Neural cell (in vitro differentiated cells): ENCODE results near the gene EPN1. TPM values are rescaled to one million over a fixed set of nuclear protein-coding genes. Genes with fewer than 3 reads are reported as not detected.
A peak's percentile ranks its signal among the peaks of the same experiment; 100 is the strongest.

Experiments
- H2AFZ ChIP-seq: fragments of 200-600, 300-800 bp; sonication (generic), shearing (Covaris generic); 2 replicates; pipeline ENCODE4 v1.6.0; 2014; ENCODE audit warnings: low read depth, mild to moderate bottlenecking, antibody characterized with exemption, low read length, moderate library complexity
- H3F3A ChIP-seq: fragments of 200-600 bp; shearing (Covaris generic); 2 replicates; pipeline ENCODE4 v1.6.1; 2016; ENCODE audit warnings: mild to moderate bottlenecking, moderate library complexity, mixed read lengths, antibody characterized with exemption, low read length; ENCODE audit not compliant: insufficient read depth, poor library complexity, severe bottlenecking
- H3K27ac ChIP-seq: fragments of 200-600, 300-800 bp; sonication (generic), shearing (Covaris generic); 2 replicates; pipeline ENCODE4 v1.5.1; 2014; ENCODE audit warnings: mild to moderate bottlenecking, low read length, moderate library complexity
- H3K27me3 ChIP-seq: fragments of 300-800, 200-600 bp; sonication (generic), shearing (Covaris generic); 2 replicates; pipeline ENCODE4 v1.6.0; 2014; ENCODE audit warnings: mild to moderate bottlenecking, low read depth, low read length, moderate library complexity; ENCODE audit not compliant: insufficient read depth
- H3K36me3 ChIP-seq: fragments of 300-800, 200-600 bp; sonication (generic), shearing (Covaris generic); 2 replicates; pipeline ENCODE4 v1.5.1; 2014; ENCODE audit warnings: mild to moderate bottlenecking, antibody characterized with exemption, low read length, moderate library complexity; ENCODE audit not compliant: insufficient read depth
- H3K4me2 ChIP-seq: fragments of 300-800, 200-600 bp; sonication (generic), shearing (Covaris generic); 2 replicates; pipeline ENCODE4 v1.6.0; 2014; ENCODE audit warnings: mild to moderate bottlenecking, low read length
- H3K4me3 ChIP-seq: fragments of 300-800, 200-600 bp; sonication (generic), shearing (Covaris generic); 2 replicates; pipeline ENCODE4 v1.5.1; 2014; ENCODE audit warnings: mild to moderate bottlenecking, low read length, moderate library complexity
- H3K79me2 ChIP-seq: fragments of 200-600 bp; shearing (Covaris generic); replicated peaks from 2 replicates; pipeline ENCODE4 v1.6.0; 2014; ENCODE audit warnings: mild to moderate bottlenecking, low read length, moderate library complexity; ENCODE audit not compliant: insufficient read depth
- H3K9ac ChIP-seq: fragments of 300-800, 200-600 bp; sonication (generic), shearing (Covaris generic); 2 replicates; pipeline ENCODE4 v1.6.1; 2016; ENCODE audit warnings: mild to moderate bottlenecking, low read length, mixed read lengths
- H3K9me2 ChIP-seq: fragments of 200-600 bp; shearing (Covaris generic); 2 replicates; pipeline ENCODE4 v1.6.1; 2016; ENCODE audit warnings: mild to moderate bottlenecking, low read length, mixed read lengths; ENCODE audit not compliant: insufficient read depth
- H3K9me3 ChIP-seq: fragments of 200-600, 300-800 bp; sonication (generic), shearing (Covaris generic); 2 replicates; pipeline ENCODE4 v1.6.1; 2016; ENCODE audit warnings: mild to moderate bottlenecking, mixed run types, low read length, moderate library complexity, mixed read lengths
- H4K20me1 ChIP-seq: fragments of 200-600 bp; shearing (Covaris generic); 2 replicates; pipeline ENCODE4 v1.6.1; 2016; ENCODE audit warnings: mild to moderate bottlenecking, mixed run types; ENCODE audit not compliant: insufficient read depth
- EP300 ChIP-seq: fragments of 450-650 bp; conservative IDR thresholded peaks from 2 replicates; pipeline ENCODE4 v1.6.1; 2014; ENCODE audit warnings: antibody characterized with exemption, mild to moderate bottlenecking, moderate library complexity; ENCODE audit not compliant: poor library complexity, severe bottlenecking
- EZH2 ChIP-seq: fragments of 200-600, 300-800 bp; shearing (Covaris generic), sonication (generic); IDR thresholded peaks from 2 replicates; pipeline ENCODE4 v1.6.1; 2014; ENCODE audit warnings: antibody characterized with exemption, low read length, borderline replicate concordance, mild to moderate bottlenecking; ENCODE audit not compliant: insufficient read depth, poor library complexity, severe bottlenecking
- MXI1 ChIP-seq: fragments of 450-650 bp; conservative IDR thresholded peaks from 2 replicates; pipeline ENCODE4 v1.6.1; 2014; ENCODE audit warnings: antibody characterized with exemption, mild to moderate bottlenecking; ENCODE audit not compliant: poor library complexity, severe bottlenecking
- POLR2AphosphoS5 ChIP-seq: IDR thresholded peaks from 2 replicates; pipeline ENCODE4 v1.6.1; 2012
- RAD21 ChIP-seq: fragments of 450-650 bp; conservative IDR thresholded peaks from 2 replicates; pipeline ENCODE4 v1.6.1; 2014; ENCODE audit warnings: antibody characterized with exemption, mild to moderate bottlenecking, moderate library complexity
- SMC3 ChIP-seq: fragments of 450-650 bp; conservative IDR thresholded peaks from 2 replicates; pipeline ENCODE4 v1.6.1; 2014; ENCODE audit warnings: antibody characterized with exemption, mild to moderate bottlenecking, moderate library complexity; ENCODE audit not compliant: poor library complexity
- TAF1 ChIP-seq: IDR thresholded peaks from 2 replicates; pipeline ENCODE4 v1.6.1; 2012; ENCODE audit warnings: low read depth
- polyA plus RNA-seq: library from polyadenylated mRNA; depleted of rRNA; stranded (reverse); fragments of >200 nt; gene quantifications from 2 replicates; pipeline ENCODE4 v1.2.3, GENCODE V29; 2014
- TF ChIP-seq, protein P1 (sequence below): IDR thresholded peaks from 2 replicates; pipeline ENCODE4 v1.6.1; 2012; ENCODE audit warnings: borderline replicate concordance
- TF ChIP-seq, protein P2 (sequence below): fragments of 450-650 bp; IDR thresholded peaks from 2 replicates; pipeline ENCODE4 v1.5.1; 2014; ENCODE audit warnings: antibody characterized with exemption, mild to moderate bottlenecking, moderate library complexity; ENCODE audit not compliant: poor library complexity, severe bottlenecking

Gene EPN1
- polyA plus RNA-seq, 1 donor from 2014 or later: 21.0 TPM

DNA sequence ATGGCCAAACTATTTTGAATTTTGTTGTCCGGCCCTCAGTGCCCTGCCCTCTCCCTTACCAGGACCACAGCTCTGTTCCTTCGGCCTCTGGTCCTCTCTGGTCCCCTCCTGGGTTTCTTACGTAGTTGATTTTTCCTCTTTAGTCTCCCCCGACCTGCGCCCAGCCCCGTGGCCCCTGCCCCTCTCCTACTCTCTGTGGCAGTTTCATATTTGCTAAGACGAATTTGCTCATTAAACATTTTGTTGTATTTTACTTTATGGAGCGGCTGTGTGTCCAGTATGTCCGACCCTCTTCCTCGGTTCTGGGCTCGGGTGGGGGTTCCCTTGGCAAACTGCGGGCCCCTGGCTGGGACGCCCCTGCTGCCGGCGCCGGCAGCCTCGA, 576 bp upstream of the EPN1 start:
- Histone ChIP-seq H3K4me3 (peak overlapping the region; percentile 92), H3K9ac (peak overlapping the region; percentile 84), H3K36me3 (no peaks in the 10 kb centered on the region), H3K27ac (peak overlapping the region; percentile 71), H3K79me2 (peaks cover 55% of the 10 kb centered on the region), H3K27me3 (no peaks in the 10 kb centered on the region), H3K4me2 (peak overlapping the region; percentile 84), H3F3A (no peaks in the 10 kb centered on the region), H3K9me2 (no peaks in the 10 kb centered on the region), H3K9me3 (no peaks in the 10 kb centered on the region), H4K20me1 (peaks cover 4% of the 10 kb centered on the region), H2AFZ (no peak overlapping the region)
- TF ChIP-seq MXI1 (no peak), EZH2 (no peak), POLR2AphosphoS5 (no peak), EP300 (no peak)

DNA sequence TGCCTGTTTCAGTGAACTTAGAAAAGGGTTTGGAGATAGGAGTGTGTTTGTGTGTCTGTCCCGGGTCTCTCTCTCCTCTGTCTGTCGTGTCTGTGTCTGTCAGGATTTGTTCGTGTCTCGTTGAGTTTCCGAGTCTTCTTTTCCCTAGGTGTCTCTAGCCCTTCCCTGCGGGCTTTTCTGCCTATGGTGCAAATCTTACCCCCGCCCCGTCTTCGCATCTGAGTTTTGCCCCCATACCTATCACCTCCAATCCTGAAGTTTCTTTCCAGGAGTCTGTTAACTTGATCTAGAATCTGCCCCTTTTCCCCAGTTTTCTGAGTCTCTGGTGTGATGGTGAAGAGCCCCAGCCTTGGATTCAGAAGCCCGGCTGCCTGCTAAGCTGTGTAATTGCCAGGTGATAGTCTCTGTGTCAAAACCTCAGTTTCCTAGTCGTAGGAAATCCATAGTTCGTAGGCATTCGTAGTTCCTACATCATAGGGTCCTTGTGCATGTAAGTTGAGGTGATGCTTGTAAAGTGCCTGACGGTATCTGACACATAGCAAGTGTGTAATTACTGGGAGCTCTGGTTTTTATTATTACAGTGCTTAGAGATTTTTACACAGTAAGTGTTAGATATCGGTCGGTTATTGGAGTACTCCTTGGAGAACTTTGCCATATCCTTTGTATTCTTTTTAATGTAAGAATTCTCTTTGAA, 782 bp downstream of the EPN1 start:
- Histone ChIP-seq H3K27me3 (no peaks in the 10 kb centered on the region), H3K9me2 (no peaks in the 10 kb centered on the region), H3K27ac (peak overlapping the region; percentile 71), H3K9ac (peak overlapping the region; percentile 84), H3K9me3 (no peaks in the 10 kb centered on the region), H3K79me2 (peaks cover 59% of the 10 kb centered on the region), H2AFZ (peak overlapping the region; percentile 60), H4K20me1 (no peaks in the 10 kb centered on the region), H3F3A (no peaks in the 10 kb centered on the region), H3K4me2 (peak overlapping the region; percentile 98), H3K4me3 (peak overlapping the region; percentile 92), H3K36me3 (peaks cover 2% of the 10 kb centered on the region)
- TF ChIP-seq EP300 (no peak), POLR2AphosphoS5 (no peak), RAD21 (no peak), SMC3 (no peak), EZH2 (no peak), MXI1 (no peak), TAF1 (no peak)
- TF ChIP-seq, protein P1, sequence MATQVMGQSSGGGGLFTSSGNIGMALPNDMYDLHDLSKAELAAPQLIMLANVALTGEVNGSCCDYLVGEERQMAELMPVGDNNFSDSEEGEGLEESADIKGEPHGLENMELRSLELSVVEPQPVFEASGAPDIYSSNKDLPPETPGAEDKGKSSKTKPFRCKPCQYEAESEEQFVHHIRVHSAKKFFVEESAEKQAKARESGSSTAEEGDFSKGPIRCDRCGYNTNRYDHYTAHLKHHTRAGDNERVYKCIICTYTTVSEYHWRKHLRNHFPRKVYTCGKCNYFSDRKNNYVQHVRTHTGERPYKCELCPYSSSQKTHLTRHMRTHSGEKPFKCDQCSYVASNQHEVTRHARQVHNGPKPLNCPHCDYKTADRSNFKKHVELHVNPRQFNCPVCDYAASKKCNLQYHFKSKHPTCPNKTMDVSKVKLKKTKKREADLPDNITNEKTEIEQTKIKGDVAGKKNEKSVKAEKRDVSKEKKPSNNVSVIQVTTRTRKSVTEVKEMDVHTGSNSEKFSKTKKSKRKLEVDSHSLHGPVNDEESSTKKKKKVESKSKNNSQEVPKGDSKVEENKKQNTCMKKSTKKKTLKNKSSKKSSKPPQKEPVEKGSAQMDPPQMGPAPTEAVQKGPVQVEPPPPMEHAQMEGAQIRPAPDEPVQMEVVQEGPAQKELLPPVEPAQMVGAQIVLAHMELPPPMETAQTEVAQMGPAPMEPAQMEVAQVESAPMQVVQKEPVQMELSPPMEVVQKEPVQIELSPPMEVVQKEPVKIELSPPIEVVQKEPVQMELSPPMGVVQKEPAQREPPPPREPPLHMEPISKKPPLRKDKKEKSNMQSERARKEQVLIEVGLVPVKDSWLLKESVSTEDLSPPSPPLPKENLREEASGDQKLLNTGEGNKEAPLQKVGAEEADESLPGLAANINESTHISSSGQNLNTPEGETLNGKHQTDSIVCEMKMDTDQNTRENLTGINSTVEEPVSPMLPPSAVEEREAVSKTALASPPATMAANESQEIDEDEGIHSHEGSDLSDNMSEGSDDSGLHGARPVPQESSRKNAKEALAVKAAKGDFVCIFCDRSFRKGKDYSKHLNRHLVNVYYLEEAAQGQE: no peak
- TF ChIP-seq, protein P2, sequence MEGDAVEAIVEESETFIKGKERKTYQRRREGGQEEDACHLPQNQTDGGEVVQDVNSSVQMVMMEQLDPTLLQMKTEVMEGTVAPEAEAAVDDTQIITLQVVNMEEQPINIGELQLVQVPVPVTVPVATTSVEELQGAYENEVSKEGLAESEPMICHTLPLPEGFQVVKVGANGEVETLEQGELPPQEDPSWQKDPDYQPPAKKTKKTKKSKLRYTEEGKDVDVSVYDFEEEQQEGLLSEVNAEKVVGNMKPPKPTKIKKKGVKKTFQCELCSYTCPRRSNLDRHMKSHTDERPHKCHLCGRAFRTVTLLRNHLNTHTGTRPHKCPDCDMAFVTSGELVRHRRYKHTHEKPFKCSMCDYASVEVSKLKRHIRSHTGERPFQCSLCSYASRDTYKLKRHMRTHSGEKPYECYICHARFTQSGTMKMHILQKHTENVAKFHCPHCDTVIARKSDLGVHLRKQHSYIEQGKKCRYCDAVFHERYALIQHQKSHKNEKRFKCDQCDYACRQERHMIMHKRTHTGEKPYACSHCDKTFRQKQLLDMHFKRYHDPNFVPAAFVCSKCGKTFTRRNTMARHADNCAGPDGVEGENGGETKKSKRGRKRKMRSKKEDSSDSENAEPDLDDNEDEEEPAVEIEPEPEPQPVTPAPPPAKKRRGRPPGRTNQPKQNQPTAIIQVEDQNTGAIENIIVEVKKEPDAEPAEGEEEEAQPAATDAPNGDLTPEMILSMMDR: no peak
